Measurements from ENCODE around the gene KIRREL1. TPM values are rescaled to one million over a fixed set of nuclear protein-coding genes. Genes with fewer than 3 reads are reported as not detected.

KIRREL1 gene
- total RNA-seq, 1 experiment from 2014 or later, result 45.4 TPM

DNA sequence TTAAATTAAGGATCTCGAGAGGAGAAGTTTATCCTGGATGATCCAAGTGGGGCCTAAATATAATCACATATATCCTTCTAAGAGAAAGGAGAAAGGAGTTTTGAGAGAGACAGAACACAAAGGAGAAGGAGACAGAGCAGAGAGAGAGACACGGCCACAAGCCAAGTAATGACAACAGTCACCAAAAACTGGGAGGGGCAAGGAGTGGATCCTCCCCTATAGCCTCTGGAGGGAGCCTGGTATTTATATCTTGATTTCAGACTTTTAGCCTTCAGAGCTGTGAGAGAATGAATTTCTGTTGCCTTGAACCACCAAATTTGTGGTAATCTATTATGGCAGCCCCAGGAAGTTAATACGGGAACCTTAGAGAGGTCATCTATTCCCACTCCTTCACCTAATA is 137.8 kb downstream of the KIRREL1 start:
- ChIA-PET POLR2A (no interaction called here), CTCF (no interaction called here)
- no peaks in the 10 kb centered on the region for H3K36me3 Mint-ChIP-seq (ENCODE audit: insufficient read depth, unreplicated experiment)

GRCh38 chr1:158140764-158141192 is 147.3 kb downstream of the KIRREL1 start:
- Mint-ChIP-seq H3K36me3 (ENCODE audit: insufficient read depth, unreplicated experiment) (no peaks in the 10 kb centered on the region), H3K4me3 (ENCODE audit: unreplicated experiment) (no peak overlapping the region), H3K9me3 (ENCODE audit: unreplicated experiment) (no peaks in the 10 kb centered on the region), H3K27ac (ENCODE audit: unreplicated experiment) (no peak overlapping the region), H3K4me1 (ENCODE audit: low read depth, unreplicated experiment) (no peaks in the 10 kb centered on the region), H3K27me3 (ENCODE audit: insufficient read depth, unreplicated experiment) (no peaks in the 10 kb centered on the region)
- no peaks in the 10 kb centered on the region for H3K4me1 ChIP-seq
- POLR2A ChIA-PET, result interaction anchor here (0.5 kb wide), 1 partner anchor 12 kb away, joined by 3 read pairs; no protein-coding TSS in a partner anchor
- no peak overlapping the region for H3K4me3 ChIP-seq (ENCODE audit: low read depth, low read length)
- no peaks in the 10 kb centered on the region for H3K36me3 ChIP-seq (ENCODE audit: control insufficient read depth, insufficient read depth, low read length)
- H3K27me3 ChIP-seq (replicated peaks; ENCODE audit: control insufficient read depth, insufficient read depth, low read length), result no peaks in the 10 kb centered on the region; the same call in 1 of the 2 replicates
- no peaks in the 10 kb centered on the region for H3K9me3 ChIP-seq
- no peak for TF ChIP-seq CTCF (IDR thresholded peaks at IDR 0.05; ENCODE audit: insufficient read depth in 1 of 2, low read depth in 1 of 2, low read length in 1 of 2, severe bottlenecking in 1 of 2, unreplicated experiment in 1 of 2)
- CTCF ChIA-PET, result no interaction called here
- intact Hi-C loops (cut with micrococcal nuclease; ENCODE audit: unreplicated experiment), result no loop called here
- DNase-seq, result no peak
- no TSS peak for BruUV-seq (replicated peaks)

More for the DNA sequence above, 137.8 kb downstream of the KIRREL1 start:
- TF ChIP-seq CTCF (IDR thresholded peaks at IDR 0.05; ENCODE audit: insufficient read depth in 1 of 2, low read depth in 1 of 2, low read length in 1 of 2, severe bottlenecking in 1 of 2, unreplicated experiment in 1 of 2), result no peak
- no peak overlapping the region for H3K4me3 ChIP-seq (ENCODE audit: low read depth, low read length)
- no peaks in the 10 kb centered on the region for H3K36me3 ChIP-seq (ENCODE audit: control insufficient read depth, insufficient read depth, low read length)
- no peak overlapping the region for H3K27ac Mint-ChIP-seq (ENCODE audit: unreplicated experiment)
- no peaks in the 10 kb centered on the region for H3K9me3 Mint-ChIP-seq (ENCODE audit: unreplicated experiment)
- no peaks in the 10 kb centered on the region for H3K4me1 Mint-ChIP-seq (ENCODE audit: low read depth, unreplicated experiment)
- intact Hi-C loops (cut with micrococcal nuclease; ENCODE audit: unreplicated experiment), result loop anchor here (10.0 kb wide), 1 partner anchor 934 kb away; no protein-coding TSS in a partner anchor
- H3K27me3 Mint-ChIP-seq (ENCODE audit: insufficient read depth, unreplicated experiment), result peaks cover 7% of the 10 kb centered on the region
- H3K27me3 ChIP-seq (replicated peaks; ENCODE audit: control insufficient read depth, insufficient read depth, low read length), result no peaks in the 10 kb centered on the region
- BruUV-seq (replicated peaks), result no TSS peak
- no peak for DNase-seq
- no peaks in the 10 kb centered on the region for H3K9me3 ChIP-seq
- no peak overlapping the region for H3K4me3 Mint-ChIP-seq (ENCODE audit: unreplicated experiment)
- H3K4me1 ChIP-seq, result no peaks in the 10 kb centered on the region

GRCh38 chr1:158145173-158145719 is 151.8 kb downstream of the KIRREL1 start:
- BruUV-seq (replicated peaks), result no TSS peak
- Mint-ChIP-seq H3K27ac (ENCODE audit: unreplicated experiment) (no peak overlapping the region), H3K4me3 (ENCODE audit: unreplicated experiment) (no peak overlapping the region), H3K36me3 (ENCODE audit: insufficient read depth, unreplicated experiment) (no peaks in the 10 kb centered on the region), H3K9me3 (ENCODE audit: unreplicated experiment) (no peaks in the 10 kb centered on the region), H3K27me3 (ENCODE audit: insufficient read depth, unreplicated experiment) (peaks cover 16% of the 10 kb centered on the region), H3K4me1 (ENCODE audit: low read depth, unreplicated experiment) (no peaks in the 10 kb centered on the region)
- Histone ChIP-seq H3K4me1 (no peaks in the 10 kb centered on the region), H3K4me3 (ENCODE audit: low read depth, low read length) (no peak overlapping the region), H3K9me3 (no peaks in the 10 kb centered on the region), H3K27me3 (replicated peaks; ENCODE audit: control insufficient read depth, insufficient read depth, low read length) (no peaks in the 10 kb centered on the region; the same call in 1 of the 2 replicates), H3K36me3 (ENCODE audit: control insufficient read depth, insufficient read depth, low read length) (no peaks in the 10 kb centered on the region)
- CTCF ChIA-PET, result no interaction called here
- no peak for TF ChIP-seq CTCF (IDR thresholded peaks at IDR 0.05; ENCODE audit: insufficient read depth in 1 of 2, low read depth in 1 of 2, low read length in 1 of 2, severe bottlenecking in 1 of 2, unreplicated experiment in 1 of 2)
- POLR2A ChIA-PET, result no interaction called here
- intact Hi-C loops (cut with micrococcal nuclease; ENCODE audit: unreplicated experiment), result no loop called here
- no peak for DNase-seq
